Fibroblast of mammary gland (primary cell): ENCODE measurements around the gene TPO.
"Not testable (repeated sequence)": the region's sequence is repeated elsewhere in the genome, so short reads cannot be mapped to it uniquely, and the experiment has no call there.

ENCODE experiments used
- DNase-seq: peaks from one replicate; pipeline ENCODE4 v3.0.0-alpha.2; 2010; ENCODE audit warnings: low read depth
- H3K4me3 ChIP-seq: 2 replicates; pipeline ENCODE4 v1.5.1; 2011; ENCODE audit warnings: low read depth, mild to moderate bottlenecking, low read length, moderate library complexity; ENCODE audit not compliant: control insufficient read depth
- TF ChIP-seq, protein P1 (sequence below): conservative IDR thresholded peaks from 2 replicates; pipeline ENCODE4 v1.5.1; 2011; ENCODE audit warnings: low read depth, low read length, inconsistent platforms; ENCODE audit not compliant: control insufficient read depth, insufficient read depth

TPO gene

DNA sequence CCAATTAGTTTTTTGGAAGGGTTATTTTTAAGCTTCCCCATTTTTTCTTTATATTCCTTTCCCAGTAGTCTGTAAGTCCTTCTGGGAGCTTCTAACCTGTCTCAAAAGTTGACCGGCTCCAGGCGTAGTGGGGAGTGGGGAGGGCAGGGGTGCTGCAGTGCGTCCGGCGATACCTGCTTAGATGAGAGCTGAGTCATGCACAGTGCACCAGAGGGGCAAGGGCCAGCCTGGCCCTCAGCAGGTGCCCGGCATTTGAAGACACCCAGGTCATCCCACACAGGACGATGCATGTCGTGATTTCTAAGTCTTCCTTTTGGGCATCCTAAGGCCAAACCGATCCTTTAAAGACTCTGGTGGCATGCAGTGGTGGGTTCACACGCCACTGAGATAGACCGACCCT lies 73.4 kb downstream of the TPO start:
- no peak overlapping the region for H3K4me3 ChIP-seq
- TF ChIP-seq, protein P1, sequence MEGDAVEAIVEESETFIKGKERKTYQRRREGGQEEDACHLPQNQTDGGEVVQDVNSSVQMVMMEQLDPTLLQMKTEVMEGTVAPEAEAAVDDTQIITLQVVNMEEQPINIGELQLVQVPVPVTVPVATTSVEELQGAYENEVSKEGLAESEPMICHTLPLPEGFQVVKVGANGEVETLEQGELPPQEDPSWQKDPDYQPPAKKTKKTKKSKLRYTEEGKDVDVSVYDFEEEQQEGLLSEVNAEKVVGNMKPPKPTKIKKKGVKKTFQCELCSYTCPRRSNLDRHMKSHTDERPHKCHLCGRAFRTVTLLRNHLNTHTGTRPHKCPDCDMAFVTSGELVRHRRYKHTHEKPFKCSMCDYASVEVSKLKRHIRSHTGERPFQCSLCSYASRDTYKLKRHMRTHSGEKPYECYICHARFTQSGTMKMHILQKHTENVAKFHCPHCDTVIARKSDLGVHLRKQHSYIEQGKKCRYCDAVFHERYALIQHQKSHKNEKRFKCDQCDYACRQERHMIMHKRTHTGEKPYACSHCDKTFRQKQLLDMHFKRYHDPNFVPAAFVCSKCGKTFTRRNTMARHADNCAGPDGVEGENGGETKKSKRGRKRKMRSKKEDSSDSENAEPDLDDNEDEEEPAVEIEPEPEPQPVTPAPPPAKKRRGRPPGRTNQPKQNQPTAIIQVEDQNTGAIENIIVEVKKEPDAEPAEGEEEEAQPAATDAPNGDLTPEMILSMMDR = no peak
- no peak for DNase-seq

DNA sequence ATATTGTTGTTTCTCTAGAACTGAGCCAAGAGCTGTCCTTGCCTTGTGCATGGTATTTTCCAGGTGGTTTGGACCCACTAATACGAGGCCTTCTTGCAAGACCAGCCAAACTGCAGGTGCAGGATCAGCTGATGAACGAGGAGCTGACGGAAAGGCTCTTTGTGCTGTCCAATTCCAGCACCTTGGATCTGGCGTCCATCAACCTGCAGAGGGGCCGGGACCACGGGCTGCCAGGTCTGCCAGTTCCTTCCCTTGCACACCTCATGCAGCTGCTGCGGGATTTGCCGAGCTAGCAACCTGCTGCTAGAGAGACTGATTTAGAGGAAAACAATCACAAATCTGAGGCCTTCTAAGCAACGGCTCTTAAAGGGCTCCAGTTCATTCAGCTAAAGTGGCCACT lies 74.5 kb downstream of the TPO start:
- TF ChIP-seq, protein P1 = no peak
- DNase-seq = no peak
- no peak overlapping the region for H3K4me3 ChIP-seq

DNA sequence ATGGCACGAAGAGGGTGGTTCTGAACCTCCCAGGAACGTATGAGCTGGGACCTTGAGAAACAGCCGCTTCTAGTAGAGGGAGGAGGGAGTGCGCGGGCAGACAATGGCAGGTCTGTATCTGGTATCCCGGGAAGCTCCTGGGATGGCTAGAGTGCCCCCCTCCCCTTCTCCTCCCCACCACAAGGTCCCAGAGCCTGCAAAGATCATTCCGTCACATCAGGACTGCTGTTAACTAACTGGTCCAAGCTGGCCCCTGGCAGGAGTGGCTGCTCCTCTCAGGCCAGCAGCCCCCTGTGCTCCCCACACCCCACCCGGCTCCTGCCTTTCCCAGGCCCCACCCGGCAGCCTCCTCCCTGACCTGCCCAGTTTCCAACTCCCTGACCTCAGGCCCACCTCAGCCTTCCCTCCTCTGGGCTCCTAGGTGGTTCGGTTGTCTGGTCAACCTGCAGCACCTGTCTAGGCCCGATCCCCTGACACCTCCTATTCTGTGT lies 75.0 kb downstream of the TPO start:
- TF ChIP-seq, protein P1 = no peak
- H3K4me3 ChIP-seq = no peak overlapping the region
- DNase-seq = no peak

GRCh38 chr2:1488851-1489250 lies 75.6 kb downstream of the TPO start:
- TF ChIP-seq, protein P1 = no peak
- no peak overlapping the region for H3K4me3 ChIP-seq
- no peak for DNase-seq

- no peak overlapping the region for H3K4me3 ChIP-seq
- no peak for DNase-seq
- TF ChIP-seq, protein P1 = no peak
These were observed 76.2 kb downstream of the TPO start for GRCh38 chr2:1489486-1489885.

GRCh38 chr2:1490381-1490780 lies 77.1 kb downstream of the TPO start:
- DNase-seq, H3K4me3 ChIP-seq: not testable (repeated sequence)

GRCh38 chr2:1491751-1492150 lies 78.5 kb downstream of the TPO start:
- TF ChIP-seq, protein P1 = no peak
- DNase-seq = no peak
- no peak overlapping the region for H3K4me3 ChIP-seq

- not testable (repeated sequence) for H3K4me3 ChIP-seq, DNase-seq
These were observed 79.0 kb downstream of the TPO start for GRCh38 chr2:1492231-1492630.
